Immature natural killer cell (primary cell): ENCODE measurements around the gene RAP1GAP. TPM values are rescaled to one million over a fixed set of nuclear protein-coding genes. Genes with fewer than 3 reads are reported as not detected.

Experiments
- DNase-seq, 3 donors: peaks; one replicate each; pipeline ENCODE4 v3.0.0; 2022; ENCODE audit warnings: mixed read lengths in 1 of 3
- H3K27ac Mint-ChIP-seq, 6 donors: one replicate each; pipeline ENCODE4 v1.8.0; 2020; ENCODE audit warnings: mixed read lengths in 6 of 6, mild to moderate bottlenecking in 5 of 6, inconsistent platforms in 4 of 6, moderate library complexity in 3 of 6
- H3K27me3 Mint-ChIP-seq, 3 donors: one replicate each; pipeline ENCODE4 v1.8.0; 2020 to 2021; ENCODE audit warnings: low read depth in 3 of 3, mild to moderate bottlenecking in 3 of 3, mixed read lengths in 3 of 3, moderate library complexity in 3 of 3, inconsistent platforms in 1 of 3
- H3K36me3 Mint-ChIP-seq, 3 donors: one replicate each; pipeline ENCODE4 v1.8.0; 2020; ENCODE audit warnings: mixed read lengths in 3 of 3, inconsistent platforms in 2 of 3, mild to moderate bottlenecking in 2 of 3
- H3K4me1 Mint-ChIP-seq, 2 donors: one replicate each; pipeline ENCODE4 v1.8.0; 2020; ENCODE audit warnings: inconsistent platforms in 2 of 2, mild to moderate bottlenecking in 2 of 2, mixed read lengths in 2 of 2, moderate library complexity in 1 of 2
- H3K4me3 Mint-ChIP-seq, 5 donors: one replicate each; pipeline ENCODE4 v1.8.0; 2020; ENCODE audit warnings: mild to moderate bottlenecking in 5 of 5, mixed read lengths in 5 of 5, inconsistent platforms in 3 of 5, moderate library complexity in 3 of 5
- H3K9me3 Mint-ChIP-seq, 6 donors: one replicate each; pipeline ENCODE4 v1.8.0; 2020; ENCODE audit warnings: mild to moderate bottlenecking in 6 of 6, mixed read lengths in 6 of 6, inconsistent platforms in 4 of 6, moderate library complexity in 3 of 6
- polyA plus RNA-seq, 3 donors: library from polyadenylated mRNA; unstranded; fragments of 300-500 nt; fragmentation: Illumina TruSeq; gene quantifications; one replicate each; pipeline ENCODE4 v1.2.3, GENCODE V29; 2021

The RAP1GAP gene
- polyA plus RNA-seq, 3 donors from 2014 or later = not detected

GRCh38 chr1:21577933-21578332 is 91.2 kb downstream of the RAP1GAP start:
- Mint-ChIP-seq H3K36me3 (no peaks in the 10 kb centered on the region), H3K9me3 (no peaks in the 10 kb centered on the region), H3K4me1 (no peaks in the 10 kb centered on the region), H3K27me3 (peaks cover 0 to 10% (median 6%) of the 10 kb centered on the region in 3 donors), H3K27ac (no peak overlapping the region), H3K4me3 (no peak overlapping the region)
- DNase-seq = no peak

- no peak overlapping the region for H3K4me3 Mint-ChIP-seq
- H3K27me3 Mint-ChIP-seq = peaks cover 0 to 8% (median 8%) of the 10 kb centered on the region in 3 donors
- H3K27ac Mint-ChIP-seq = no peak overlapping the region
- no peaks in the 10 kb centered on the region for H3K36me3 Mint-ChIP-seq
- H3K4me1 Mint-ChIP-seq = no peaks in the 10 kb centered on the region
- no peaks in the 10 kb centered on the region for H3K9me3 Mint-ChIP-seq
- no peak for DNase-seq
Observed at GRCh38 chr1:21577324-21577723, 91.8 kb downstream of the RAP1GAP start.

- H3K27me3 Mint-ChIP-seq = peaks cover 0 to 8% (median 8%) of the 10 kb centered on the region in 3 donors
- no peak for DNase-seq
Observed at GRCh38 chr1:21576798-21577187, 92.4 kb downstream of the RAP1GAP start.

GRCh38 chr1:21576031-21576797 is 92.9 kb downstream of the RAP1GAP start:
- Mint-ChIP-seq H3K9me3 (no peaks in the 10 kb centered on the region), H3K4me3 (no peak overlapping the region), H3K36me3 (no peaks in the 10 kb centered on the region), H3K27ac (no peak overlapping the region), H3K4me1 (no peaks in the 10 kb centered on the region), H3K27me3 (peaks cover 0 to 8% (median 8%) of the 10 kb centered on the region in 3 donors)
- no peak for DNase-seq

More at GRCh38 chr1:21576798-21577187, 92.4 kb downstream of the RAP1GAP start:
- no peaks in the 10 kb centered on the region for H3K4me1 Mint-ChIP-seq
- no peaks in the 10 kb centered on the region for H3K36me3 Mint-ChIP-seq
- no peak overlapping the region for H3K27ac Mint-ChIP-seq
- no peaks in the 10 kb centered on the region for H3K9me3 Mint-ChIP-seq
- no peak overlapping the region for H3K4me3 Mint-ChIP-seq

DNA sequence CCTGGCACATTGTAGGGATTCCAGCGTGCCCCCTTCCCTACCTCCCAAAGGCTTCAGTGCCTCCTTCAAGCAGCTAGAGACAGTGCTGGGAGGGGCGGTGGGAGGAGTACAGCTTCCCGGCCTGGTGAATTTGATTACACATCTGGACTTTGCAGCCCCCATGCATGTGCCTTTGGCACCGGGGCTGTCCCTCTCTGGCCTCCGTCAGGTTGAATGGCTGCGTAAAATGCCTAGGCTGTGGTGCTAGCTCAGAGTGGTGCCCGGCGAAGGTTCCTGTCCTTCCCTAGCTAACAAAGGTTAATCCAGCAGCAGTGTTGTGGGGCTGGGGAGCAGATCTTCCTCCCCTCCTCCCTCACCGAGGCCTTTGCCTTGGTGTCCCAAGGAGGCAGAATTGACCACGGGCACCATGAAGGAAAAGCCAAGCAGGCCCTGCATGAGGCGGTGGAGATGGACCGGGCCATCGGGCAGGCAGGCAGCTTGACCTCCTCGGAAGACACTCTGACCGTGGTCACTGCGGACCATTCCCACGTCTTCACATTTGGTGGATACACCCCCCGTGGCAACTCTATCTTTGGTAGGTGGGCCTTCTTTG is 93.7 kb downstream of the RAP1GAP start:
- DNase-seq = no peak
- no peaks in the 10 kb centered on the region for H3K36me3 Mint-ChIP-seq
- no peaks in the 10 kb centered on the region for H3K4me1 Mint-ChIP-seq
- no peak overlapping the region for H3K27ac Mint-ChIP-seq
- no peak overlapping the region for H3K4me3 Mint-ChIP-seq
- H3K27me3 Mint-ChIP-seq = peaks cover 0 to 8% (median 8%) of the 10 kb centered on the region in 3 donors
- no peaks in the 10 kb centered on the region for H3K9me3 Mint-ChIP-seq

GRCh38 chr1:21574466-21575151 is 94.5 kb downstream of the RAP1GAP start:
- Mint-ChIP-seq H3K9me3 (no peaks in the 10 kb centered on the region), H3K4me1 (no peaks in the 10 kb centered on the region), H3K36me3 (no peaks in the 10 kb centered on the region), H3K4me3 (no peak overlapping the region), H3K27me3 (peaks cover 0 to 8% (median 6%) of the 10 kb centered on the region in 3 donors), H3K27ac (no peak overlapping the region)
- no peak for DNase-seq

DNA sequence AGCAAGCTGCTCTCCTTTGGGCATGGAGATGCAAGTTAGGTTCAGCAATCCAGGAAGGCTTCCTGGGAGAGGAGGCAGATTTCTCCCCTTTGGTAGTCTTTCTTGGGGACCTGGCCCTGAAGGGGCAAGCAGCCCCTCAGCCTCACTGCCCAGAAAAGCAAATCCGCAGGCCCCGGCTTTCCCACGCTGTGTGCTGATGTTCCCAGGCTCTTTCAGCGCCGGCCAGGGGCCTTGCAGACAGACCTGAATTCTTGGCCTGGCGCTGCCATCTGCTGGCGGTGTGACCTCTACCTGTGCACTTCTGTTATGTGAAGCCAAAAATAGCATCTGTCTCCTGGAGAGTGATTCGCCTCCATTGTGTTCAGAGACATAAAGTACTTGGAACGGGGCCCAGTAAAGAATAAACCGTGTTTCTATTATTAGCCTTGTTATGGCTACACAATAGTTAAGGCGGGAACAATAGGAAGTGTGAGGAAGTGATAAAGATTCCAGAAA is 95.1 kb downstream of the RAP1GAP start:
- Mint-ChIP-seq H3K27ac (no peak overlapping the region), H3K27me3 (peaks cover 0 to 8% (median 6%) of the 10 kb centered on the region in 3 donors), H3K9me3 (no peaks in the 10 kb centered on the region), H3K36me3 (no peaks in the 10 kb centered on the region), H3K4me3 (no peak overlapping the region), H3K4me1 (no peaks in the 10 kb centered on the region)
- no peak for DNase-seq

GRCh38 chr1:21573475-21573874 is 95.7 kb downstream of the RAP1GAP start:
- Mint-ChIP-seq H3K27me3 (peaks cover 0 to 8% (median 6%) of the 10 kb centered on the region in 3 donors), H3K27ac (no peak overlapping the region), H3K4me3 (no peak overlapping the region)

GRCh38 chr1:21572735-21573277 is 96.4 kb downstream of the RAP1GAP start:
- no peaks in the 10 kb centered on the region for H3K9me3 Mint-ChIP-seq
- H3K27me3 Mint-ChIP-seq = peaks cover 0 to 11% (median 6%) of the 10 kb centered on the region in 3 donors
- no peak for DNase-seq
- no peaks in the 10 kb centered on the region for H3K4me1 Mint-ChIP-seq
- no peaks in the 10 kb centered on the region for H3K36me3 Mint-ChIP-seq
- H3K27ac Mint-ChIP-seq = no peak overlapping the region
- H3K4me3 Mint-ChIP-seq = no peak overlapping the region

More at GRCh38 chr1:21573475-21573874, 95.7 kb downstream of the RAP1GAP start:
- no peaks in the 10 kb centered on the region for H3K4me1 Mint-ChIP-seq
- no peak for DNase-seq
- no peaks in the 10 kb centered on the region for H3K36me3 Mint-ChIP-seq
- H3K9me3 Mint-ChIP-seq = no peaks in the 10 kb centered on the region

GRCh38 chr1:21572221-21572620 is 96.9 kb downstream of the RAP1GAP start:
- H3K27ac Mint-ChIP-seq = no peak overlapping the region
- H3K4me3 Mint-ChIP-seq = no peak overlapping the region
- H3K9me3 Mint-ChIP-seq = no peaks in the 10 kb centered on the region
- no peaks in the 10 kb centered on the region for H3K4me1 Mint-ChIP-seq
- no peaks in the 10 kb centered on the region for H3K36me3 Mint-ChIP-seq
- peaks cover 0 to 11% (median 6%) of the 10 kb centered on the region in 3 donors for H3K27me3 Mint-ChIP-seq
- no peak for DNase-seq

DNA sequence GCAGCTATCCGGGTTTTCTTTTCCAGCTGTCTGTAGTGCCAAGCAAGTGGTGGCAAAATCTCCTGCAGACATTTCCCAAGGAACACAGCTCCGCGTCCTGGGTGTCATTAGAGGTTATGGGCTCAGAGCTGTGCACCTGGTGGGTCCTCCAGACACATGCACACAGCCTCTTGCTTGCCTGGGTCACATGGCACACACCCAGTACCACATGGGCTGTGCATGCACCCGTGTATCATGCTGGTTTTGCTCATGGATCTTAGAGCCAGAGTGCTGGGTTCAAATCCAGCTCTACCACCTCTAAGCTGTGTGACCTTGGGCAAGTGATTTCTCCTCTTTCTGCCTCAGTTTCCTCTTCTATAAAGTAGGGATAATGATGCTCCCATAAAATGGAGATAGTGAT is 98.3 kb downstream of the RAP1GAP start:
- Mint-ChIP-seq H3K9me3 (no peaks in the 10 kb centered on the region), H3K27ac (no peak overlapping the region), H3K36me3 (no peaks in the 10 kb centered on the region), H3K4me3 (no peak overlapping the region), H3K27me3 (peaks cover 0 to 6% (median 4%) of the 10 kb centered on the region in 3 donors), H3K4me1 (no peaks in the 10 kb centered on the region)
- DNase-seq = no peak

- Mint-ChIP-seq H3K27ac (no peak overlapping the region), H3K27me3 (peaks cover 0 to 6% (median 6%) of the 10 kb centered on the region in 3 donors), H3K4me3 (no peak overlapping the region), H3K4me1 (no peaks in the 10 kb centered on the region), H3K9me3 (no peaks in the 10 kb centered on the region), H3K36me3 (no peaks in the 10 kb centered on the region)
- no peak for DNase-seq
Observed at GRCh38 chr1:21570528-21570875, 98.7 kb downstream of the RAP1GAP start.

GRCh38 chr1:21569820-21570527 is 99.2 kb downstream of the RAP1GAP start:
- no peaks in the 10 kb centered on the region for H3K4me1 Mint-ChIP-seq
- H3K27me3 Mint-ChIP-seq = peaks cover 0 to 8% (median 6%) of the 10 kb centered on the region in 3 donors
- DNase-seq = no peak
- H3K4me3 Mint-ChIP-seq = no peak overlapping the region
- no peaks in the 10 kb centered on the region for H3K9me3 Mint-ChIP-seq
- no peaks in the 10 kb centered on the region for H3K36me3 Mint-ChIP-seq
- H3K27ac Mint-ChIP-seq = no peak overlapping the region
